Activated naive CD4-positive, alpha-beta T cell treated with Interleukin-2 at 50 U/mL for 16 hours (primary cell): ENCODE data around the gene LMAN1.

Source experiments
- DNase-seq: peaks from one replicate; pipeline ENCODE4 v3.0.0-alpha.2; 2020

The LMAN1 gene

DNA sequence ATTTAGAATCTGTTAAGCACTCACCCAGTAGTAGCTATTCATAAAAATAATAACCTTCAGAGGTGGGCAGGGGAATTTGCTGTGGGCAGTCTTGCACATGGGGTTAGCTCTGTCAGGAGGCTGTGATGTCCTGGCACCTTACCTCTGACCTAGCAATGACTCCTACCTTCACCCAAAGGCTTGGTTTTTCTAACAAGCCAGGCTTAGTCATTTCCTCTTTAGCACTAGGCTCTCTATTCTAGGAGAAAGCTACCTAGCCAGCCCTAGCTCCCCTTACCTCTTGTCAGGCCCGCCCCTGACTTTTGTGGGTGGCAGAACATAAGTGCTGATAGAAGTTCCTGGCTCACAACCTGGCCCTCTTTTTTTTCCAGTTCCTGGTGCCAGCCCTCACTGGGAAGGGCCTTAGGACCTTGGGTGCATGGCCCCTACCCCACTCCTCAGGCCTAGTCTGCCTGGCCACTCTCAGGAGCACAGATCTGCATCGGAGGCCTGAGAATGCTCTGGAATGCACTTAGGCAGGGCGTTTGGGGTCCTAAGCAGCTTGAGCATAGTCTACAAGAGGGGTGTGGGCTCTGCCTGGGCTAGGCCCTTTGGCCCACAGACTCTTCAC lies 58.3 kb downstream of the LMAN1 start:
- no peak for DNase-seq

GRCh38 chr18:59298871-59299270 lies 60.2 kb downstream of the LMAN1 start:
- no peak for DNase-seq

DNA sequence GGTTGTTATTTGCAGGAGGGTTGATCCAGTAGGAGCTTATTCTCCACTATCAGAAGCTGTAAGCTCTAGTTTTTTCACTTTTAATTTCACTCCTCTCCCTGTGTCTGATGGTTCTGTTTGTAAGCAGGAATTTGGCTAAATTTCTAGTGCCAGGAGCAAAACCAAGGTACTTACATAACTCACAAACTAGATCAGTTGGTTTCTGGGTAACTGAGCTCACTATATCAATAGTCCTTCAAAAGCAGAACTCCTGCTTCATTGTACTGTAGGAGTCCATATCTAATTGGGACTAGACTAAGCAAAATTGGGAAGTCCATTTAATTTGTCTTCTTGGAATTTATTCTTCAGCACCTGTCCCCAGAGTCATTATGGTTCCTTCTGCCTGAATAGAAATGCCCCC lies 65.7 kb downstream of the LMAN1 start:
- DNase-seq: no peak

GRCh38 chr18:59286341-59286740 lies 72.7 kb downstream of the LMAN1 start:
- DNase-seq: no peak

DNA sequence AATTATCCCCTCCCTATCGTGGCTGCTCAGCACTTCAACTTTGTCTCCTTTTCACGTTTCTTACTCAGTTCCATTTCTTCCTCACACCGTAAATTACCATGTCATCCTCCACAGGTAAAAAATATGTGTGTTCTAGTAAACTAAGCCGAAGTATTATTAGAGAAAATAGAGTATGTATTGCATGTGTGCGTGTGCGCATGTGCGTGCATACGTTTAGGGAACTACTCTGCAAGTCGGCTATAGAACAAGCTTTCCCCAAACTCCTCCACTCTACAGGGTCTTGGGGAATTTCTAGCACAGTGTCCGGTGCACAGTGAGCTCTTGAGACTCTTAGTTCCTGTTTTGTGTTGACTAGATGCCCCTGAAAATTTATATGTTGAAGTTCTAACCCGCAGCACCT lies 76.7 kb downstream of the LMAN1 start:
- DNase-seq: no peak

GRCh38 chr18:59279722-59280121 lies 79.3 kb downstream of the LMAN1 start:
- DNase-seq: no peak

- no peak for DNase-seq
Measured at GRCh38 chr18:59279193-59279592, 79.9 kb downstream of the LMAN1 start.

DNA sequence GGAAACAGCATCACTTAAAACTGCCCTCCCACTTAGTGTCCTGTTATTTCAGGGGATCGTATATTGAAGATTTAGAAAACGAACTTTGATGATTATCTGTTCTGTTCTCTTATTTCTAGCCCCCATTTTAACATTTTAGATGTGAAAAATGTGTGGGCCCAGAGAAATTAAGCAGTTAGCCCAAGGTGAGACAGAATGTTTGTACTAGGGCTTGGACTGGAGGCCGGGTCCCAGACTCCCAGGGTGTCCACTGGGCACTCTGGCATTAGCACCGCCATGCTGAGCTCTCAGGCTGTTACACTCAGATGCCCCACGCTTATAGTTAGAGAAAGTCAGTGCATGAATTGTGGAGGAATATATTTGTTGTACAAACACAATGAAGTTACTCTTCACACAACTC lies 80.3 kb downstream of the LMAN1 start:
- no peak for DNase-seq
